GM12874 (cell line): ENCODE results near the gene HECTD1.

ENCODE experiments used
- CTCF ChIP-seq: IDR thresholded peaks from 2 replicates; pipeline ENCODE4 v1.5.1; 2011; ENCODE audit warnings: low read depth, mild to moderate bottlenecking, control low read depth, low read length, moderate library complexity; ENCODE audit not compliant: insufficient read depth

The HECTD1 gene

GRCh38 chr14:31244626-31245025, 37.0 kb upstream of the HECTD1 start:
- TF ChIP-seq CTCF: no peak

- TF ChIP-seq CTCF: no peak
Measured at GRCh38 chr14:31243860-31244259, 36.3 kb upstream of the HECTD1 start.

GRCh38 chr14:31241450-31242114, 34.0 kb upstream of the HECTD1 start:
- no peak for TF ChIP-seq CTCF

GRCh38 chr14:31239741-31240140, 32.1 kb upstream of the HECTD1 start:
- no peak for TF ChIP-seq CTCF

DNA sequence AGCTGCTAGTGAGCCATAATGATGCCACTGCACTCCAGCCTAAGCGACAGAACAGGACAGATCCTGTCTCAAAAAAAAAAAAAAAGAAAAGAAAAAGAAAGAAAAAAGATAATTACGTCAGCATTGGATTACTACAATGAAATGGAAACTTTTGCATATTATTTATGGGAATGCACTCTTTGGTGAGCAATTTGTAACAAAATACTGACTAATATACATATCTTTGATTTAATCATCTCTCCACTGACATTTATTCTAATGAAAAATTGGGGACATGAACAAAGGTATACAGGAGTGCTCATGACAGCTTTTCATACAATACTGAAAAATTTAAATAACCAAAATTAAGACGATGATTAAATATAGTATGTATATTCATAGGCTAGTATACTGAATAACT, 27.9 kb upstream of the HECTD1 start:
- no peak for TF ChIP-seq CTCF

GRCh38 chr14:31232081-31232480, 24.5 kb upstream of the HECTD1 start:
- TF ChIP-seq CTCF: no peak

- no peak for TF ChIP-seq CTCF
Measured at GRCh38 chr14:31230573-31230958, 23.0 kb upstream of the HECTD1 start.
